Right lobe of liver (tissue), 6 donors: ENCODE data around the gene SPIRE1. TPM values are rescaled to one million over a fixed set of nuclear protein-coding genes. Genes with fewer than 3 reads are reported as not detected.
"Not testable (repeated sequence)": the region's sequence is repeated elsewhere in the genome, so short reads cannot be mapped to it uniquely, and the experiment has no call there.

ENCODE experiments used
- ATAC-seq, 4 donors: fragments of 200-7000 bp; cut with Tn5 transposase; one replicate each; pipeline ENCODE4 v1.9.1; 2020; ENCODE audit warnings: mild to moderate bottlenecking in 4 of 4, moderate library complexity in 4 of 4
- DNase-seq, 3 donors: peaks; one replicate each; pipeline ENCODE4 v3.0.0-alpha.2; 2020
- H3K27ac ChIP-seq, 3 donors: fragments of 200-600 bp; one replicate each; pipeline ENCODE4 v1.8.0; 2022
- H3K27me3 ChIP-seq, 2 donors: fragments of 200-600 bp; one replicate each; pipeline ENCODE4 v1.8.0; 2022
- H3K36me3 ChIP-seq, 4 donors: fragments of 200-600 bp; sonication (generic) in 1 of 4; one replicate each; pipeline versions ENCODE4 v1.5.1 to v1.8.0; 2017 to 2022; ENCODE audit warnings: control low read depth in 1 of 4
- H3K4me1 ChIP-seq, 4 donors: fragments of 200-600 bp; sonication (generic) in 1 of 4; one replicate each; pipeline versions ENCODE4 v1.5.1 to v1.8.0; 2017 to 2022; ENCODE audit warnings: control low read depth in 1 of 4
- H3K4me3 ChIP-seq, 3 donors: fragments of 200-600 bp; one replicate each; pipeline ENCODE4 v1.8.0; 2022
- H3K9me3 ChIP-seq, 4 donors: fragments of 200-600 bp; sonication (generic) in 1 of 4; one replicate each; pipeline versions ENCODE4 v1.5.1 to v1.8.0; 2017 to 2022; ENCODE audit warnings: control low read depth in 1 of 4
- CTCF ChIP-seq, 4 donors: fragments of 200-600 bp in 3 of 4; fragments of 450-650 bp in 1 of 4; IDR thresholded peaks; one replicate each; pipeline versions ENCODE4 v1.5.1 to v1.8.0; 2016 to 2022; ENCODE audit warnings: antibody characterized with exemption in 4 of 4, mild to moderate bottlenecking in 2 of 4
- POLR2A ChIP-seq: fragments of 450-650 bp; IDR thresholded peaks from one replicate; pipeline ENCODE4 v1.6.1; 2017; ENCODE audit warnings: antibody characterized with exemption, mild to moderate bottlenecking
- WGBS: methylation state at CpG from one replicate; pipeline ENCODE4 v1.1.6; 2018; ENCODE audit warnings: low coverage, low lambda C conversion rate; ENCODE audit not compliant: insufficient coverage; ENCODE audit errors: missing lambda C conversion rate; 5-methylcytosine and 5-hydroxymethylcytosine counted together
- intact Hi-C, 2 donors: fragments of 100-400 bp; cut with DNase I; formaldehyde crosslinking; loops; one replicate each; pipeline versions ENCODE4 v1.11.2 to v1.14.1; 2022
- total RNA-seq, 6 experiments: library from RNA; depleted of rRNA in 2 of 6; stranded (reverse); fragments of >200 nt in 2 of 6; fragmentation: NEBNext Ultra II Directional in 3 of 6; extraction: Animal tissue kit (Norgen Biotek cat#: 25700) in 3 of 6; gene quantifications; one replicate each; pipeline versions ENCODE4 v1.1.0 to v1.2.4, GENCODE V29; 2016 to 2023
- donor health status: DM: no; HTN: yes; CAD: no.
- donor health status: DM: no; HTN: no; CAD: no.
- donor health status: DM: no; HTN: no; CAD: no.
- donor health status: DM: no; HTN: yes; CAD: no.
- donor health status: DM: no; HTN: yes; CAD: no.

SPIRE1 gene
- total RNA-seq, 6 experiments from 2014 or later, result 2.2 to 19.1 (median 7.9) TPM

- Histone ChIP-seq H3K4me3 (no peak overlapping the region), H3K36me3 (no peaks in the 10 kb centered on the region), H3K27me3 (no peaks in the 10 kb centered on the region), H3K27ac (no peak overlapping the region), H3K9me3 (no peaks in the 10 kb centered on the region), H3K4me1 (no peaks in the 10 kb centered on the region)
- intact Hi-C loops, result loop anchor here in 1 of 2 donors (10.0 kb wide), 1 partner anchor 91 kb away; no protein-coding TSS in a partner anchor
- no peak for TF ChIP-seq POLR2A
- no peak for TF ChIP-seq CTCF (IDR thresholded peaks at IDR 0.05)
- WGBS, result 38% methylated on average over 5 of the region's 10 CpGs
- DNase-seq (peak in 1 of 3 donors; percentile 62), ATAC-seq (peak in 3 of 4 donors; percentile 56 to 85 (median 83))
Observed at GRCh38 chr18:12645751-12646203, 12.1 kb downstream of the SPIRE1 start.

- TF ChIP-seq CTCF (IDR thresholded peaks at IDR 0.05), result no peak
- TF ChIP-seq POLR2A, result no peak
- Histone ChIP-seq H3K27me3 (no peaks in the 10 kb centered on the region), H3K4me3 (no peak overlapping the region), H3K9me3 (no peaks in the 10 kb centered on the region), H3K4me1 (no peaks in the 10 kb centered on the region), H3K36me3 (no peaks in the 10 kb centered on the region), H3K27ac (no peak overlapping the region)
- ATAC-seq, result no peak
- no peak for DNase-seq
- intact Hi-C loops, result loop anchor here in 1 of 2 donors (10.0 kb wide), 1 partner anchor 90 kb away; no protein-coding TSS in a partner anchor
Observed at GRCh38 chr18:12645254-12645653, 12.7 kb downstream of the SPIRE1 start.

GRCh38 chr18:12643756-12644155 lies 14.2 kb downstream of the SPIRE1 start:
- 100% methylated on average over 5 of the region's 5 CpGs for WGBS
- not testable (repeated sequence) for DNase-seq, H3K4me3 ChIP-seq, H3K27me3 ChIP-seq, H3K9me3 ChIP-seq, H3K36me3 ChIP-seq, H3K4me1 ChIP-seq, ATAC-seq, H3K27ac ChIP-seq
- intact Hi-C loops, result loop anchor here in 1 of 2 donors (10.0 kb wide), 1 partner anchor 89 kb away; no protein-coding TSS in a partner anchor

GRCh38 chr18:12640881-12641200 lies 17.1 kb downstream of the SPIRE1 start:
- Histone ChIP-seq H3K27me3 (no peaks in the 10 kb centered on the region), H3K4me1 (no peaks in the 10 kb centered on the region), H3K27ac (no peak overlapping the region), H3K36me3 (no peaks in the 10 kb centered on the region), H3K4me3 (no peak overlapping the region), H3K9me3 (no peaks in the 10 kb centered on the region)
- intact Hi-C loops, result loop anchor here in 1 of 2 donors (10.0 kb wide), 1 partner anchor 86 kb away; no protein-coding TSS in a partner anchor
- WGBS, result 81% methylated on average over 5 of the region's 6 CpGs
- ATAC-seq (peak in 1 of 4 donors; percentile 3), DNase-seq (no peak)
- TF ChIP-seq POLR2A (no peak), CTCF (IDR thresholded peaks at IDR 0.05) (no peak)

GRCh38 chr18:12639990-12640880 lies 17.7 kb downstream of the SPIRE1 start:
- H3K4me1 ChIP-seq, result no peaks in the 10 kb centered on the region
- intact Hi-C loops, result loop anchor here in 1 of 2 donors (10.0 kb wide), 1 partner anchor 85 kb away; no protein-coding TSS in a partner anchor
- H3K9me3 ChIP-seq, result no peaks in the 10 kb centered on the region
- no peak overlapping the region for H3K4me3 ChIP-seq
- TF ChIP-seq CTCF (IDR thresholded peaks at IDR 0.05), result no peak
- no peak for TF ChIP-seq POLR2A
- no peak overlapping the region for H3K27ac ChIP-seq
- H3K36me3 ChIP-seq, result no peaks in the 10 kb centered on the region
- peak in 3 of 4 donors; percentile 71 to 89 (median 89) for ATAC-seq
- no peaks in the 10 kb centered on the region for H3K27me3 ChIP-seq
- WGBS, result 46% methylated on average over 5 of the region's 5 CpGs
- DNase-seq, result no peak
